NCI-H2227 treated with DMSO at 0.1 percent for 48 hours (cell line): Measurements from ENCODE around the gene TRIOBP.

Experiments
- DNase-seq: peaks from one replicate; lab custom pipeline; 2025; lab: John Stamatoyannopoulos, UW

Gene TRIOBP

DNA sequence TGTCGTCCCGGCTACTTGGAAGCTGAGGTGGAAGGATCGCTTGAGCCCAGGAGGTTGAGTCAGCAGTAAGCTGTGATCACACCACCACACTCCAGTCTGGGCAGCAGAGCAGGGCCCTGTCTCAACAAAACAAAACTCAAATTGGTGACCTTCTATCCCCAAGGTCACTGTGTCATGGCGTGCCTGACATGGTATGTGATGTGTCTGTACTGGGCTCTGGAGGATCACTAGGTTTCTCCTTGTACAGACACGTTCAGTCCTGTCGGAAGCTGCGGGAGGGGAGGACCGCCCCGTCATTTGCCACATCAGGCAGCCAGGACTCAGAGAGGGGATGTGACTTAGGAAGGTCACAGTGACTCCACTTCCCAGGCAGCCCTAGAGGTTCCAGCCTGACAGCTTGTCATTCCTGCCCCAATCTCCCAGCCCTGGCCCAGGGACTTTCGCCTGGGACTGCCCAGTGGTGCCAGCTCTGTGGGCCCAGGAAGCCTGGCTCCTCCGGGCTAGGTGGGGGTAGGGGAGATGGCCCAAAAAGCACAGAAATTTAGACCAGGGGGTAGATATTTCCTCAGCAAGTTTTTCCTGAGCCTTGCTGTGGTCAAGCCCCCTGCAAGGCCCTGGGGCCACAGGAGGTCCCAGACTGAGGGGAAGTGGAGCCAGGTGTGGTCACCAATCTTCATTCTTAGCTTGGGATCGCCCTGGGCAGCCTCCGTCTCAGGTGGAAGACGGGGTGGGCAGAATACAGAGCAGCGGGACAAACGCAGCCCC, 53.2 kb downstream of the TRIOBP start:
- no peak for DNase-seq

DNA sequence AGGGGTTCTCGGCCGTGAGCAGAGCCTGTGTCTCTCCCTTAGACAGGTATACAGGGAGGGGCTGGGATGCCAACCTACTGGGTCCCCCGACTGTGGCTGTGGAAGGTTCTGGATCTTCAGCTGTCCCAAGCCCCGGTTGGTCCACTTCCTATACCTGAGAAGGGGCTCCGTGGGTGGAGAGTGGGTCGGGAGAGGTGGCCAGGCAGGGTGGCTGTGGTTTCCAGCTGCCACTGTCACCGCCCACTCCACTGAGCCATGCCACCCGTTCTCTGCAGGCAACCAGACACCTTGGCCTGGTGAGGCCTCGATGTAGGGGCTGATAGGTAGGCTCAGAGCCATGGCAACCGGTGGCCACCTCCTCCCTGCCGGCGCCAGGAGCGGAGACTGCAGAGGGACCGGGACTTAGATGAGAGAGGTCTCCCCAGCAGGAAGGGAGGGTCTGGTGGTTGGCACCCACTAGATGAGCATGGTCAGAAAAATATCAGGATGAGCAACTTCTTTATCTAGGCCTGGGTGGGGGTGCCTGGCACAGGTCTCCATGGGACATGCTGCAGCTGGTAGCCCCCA, 53.8 kb downstream of the TRIOBP start:
- no peak for DNase-seq

- no peak for DNase-seq
Observed at GRCh38 chr22:37751449-37752188, 54.8 kb downstream of the TRIOBP start.

DNA sequence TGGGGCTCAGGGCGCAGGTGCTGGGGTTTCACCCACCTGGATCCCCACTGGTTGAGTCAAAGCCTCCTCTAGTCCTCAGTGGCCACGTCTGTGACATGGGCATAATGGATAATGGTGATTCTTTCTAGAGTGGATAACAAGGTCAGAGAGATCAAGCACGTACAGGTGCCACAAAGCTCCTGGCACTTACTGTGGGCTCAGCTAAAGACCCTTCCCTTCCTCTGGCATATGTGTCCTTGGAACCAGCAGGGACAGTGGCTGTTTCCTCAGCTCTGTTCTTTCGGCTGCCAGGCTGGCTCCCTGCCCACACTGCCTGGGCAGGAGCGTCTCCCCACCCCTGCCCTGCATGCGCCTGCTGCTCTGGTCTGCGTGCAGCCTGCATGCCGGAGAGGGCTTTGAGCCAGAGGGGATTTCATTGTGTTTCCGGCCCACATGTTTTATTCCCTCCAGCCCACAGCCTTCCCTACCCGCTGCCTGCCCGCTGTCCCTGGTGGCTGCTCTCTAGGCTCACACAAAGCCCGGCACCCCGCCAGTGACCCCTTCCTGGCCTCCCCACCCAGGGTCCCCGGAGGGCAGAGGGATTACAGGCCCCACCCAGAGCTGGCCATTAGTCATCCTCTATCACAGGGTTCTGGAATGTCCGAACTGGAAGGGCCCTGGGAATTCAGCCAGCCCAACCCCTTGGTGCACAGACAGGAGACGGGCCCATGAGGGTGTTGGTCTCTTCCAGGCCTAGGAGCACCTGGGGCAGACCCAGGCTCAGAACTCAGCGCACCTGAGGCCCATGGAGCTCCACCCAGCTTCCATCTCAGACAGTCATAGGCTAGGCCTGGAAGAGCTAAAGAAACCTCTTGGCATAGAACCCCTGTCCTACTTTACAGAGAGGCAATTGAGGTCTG, 55.6 kb downstream of the TRIOBP start:
- DNase-seq = no peak

GRCh38 chr22:37753746-37754145, 56.9 kb downstream of the TRIOBP start:
- no peak for DNase-seq

- DNase-seq = no peak
Observed at GRCh38 chr22:37757663-37758062, 60.8 kb downstream of the TRIOBP start.

DNA sequence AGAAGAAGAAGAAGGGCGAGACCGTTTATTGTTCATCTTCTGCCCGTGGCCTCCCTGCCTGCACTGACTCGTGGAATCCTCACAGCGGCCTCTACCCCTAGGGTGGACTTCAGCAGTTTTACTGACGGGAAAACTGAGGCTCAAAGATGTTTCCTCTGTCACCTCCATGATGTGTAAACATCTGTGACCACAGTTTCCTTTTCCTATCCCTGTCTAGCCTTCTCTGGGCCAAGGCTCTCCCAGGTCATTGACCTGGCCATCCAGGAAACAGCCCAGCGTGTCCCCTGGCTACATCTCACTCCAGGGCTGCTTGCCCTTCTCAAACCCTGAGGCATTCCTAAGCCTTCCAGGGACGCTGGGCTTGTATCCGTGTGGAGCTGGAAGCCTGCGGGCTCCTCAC, 61.8 kb downstream of the TRIOBP start:
- no peak for DNase-seq

- DNase-seq = no peak
Observed at GRCh38 chr22:37759281-37759680, 62.4 kb downstream of the TRIOBP start.

DNA sequence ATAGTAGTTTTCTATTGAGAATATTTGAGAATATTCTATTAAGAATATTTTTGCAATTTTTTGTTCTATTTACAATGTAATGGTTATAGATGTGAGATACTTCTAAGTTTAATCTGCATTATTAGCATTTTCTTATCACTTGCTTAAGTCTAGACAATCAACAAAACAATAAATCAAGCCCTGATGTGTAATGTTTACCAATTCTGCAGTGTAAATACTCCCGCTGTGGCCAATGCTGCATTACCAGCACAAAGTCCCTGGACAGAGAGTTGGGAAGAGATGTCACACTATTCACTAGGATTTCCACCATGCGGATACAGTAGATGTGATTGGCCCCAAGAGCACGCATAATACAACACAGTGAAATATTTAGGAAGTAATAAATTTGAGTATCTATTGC, 63.3 kb downstream of the TRIOBP start:
- DNase-seq = no peak

- DNase-seq = no peak
Observed at GRCh38 chr22:37762389-37762836, 65.6 kb downstream of the TRIOBP start.

DNA sequence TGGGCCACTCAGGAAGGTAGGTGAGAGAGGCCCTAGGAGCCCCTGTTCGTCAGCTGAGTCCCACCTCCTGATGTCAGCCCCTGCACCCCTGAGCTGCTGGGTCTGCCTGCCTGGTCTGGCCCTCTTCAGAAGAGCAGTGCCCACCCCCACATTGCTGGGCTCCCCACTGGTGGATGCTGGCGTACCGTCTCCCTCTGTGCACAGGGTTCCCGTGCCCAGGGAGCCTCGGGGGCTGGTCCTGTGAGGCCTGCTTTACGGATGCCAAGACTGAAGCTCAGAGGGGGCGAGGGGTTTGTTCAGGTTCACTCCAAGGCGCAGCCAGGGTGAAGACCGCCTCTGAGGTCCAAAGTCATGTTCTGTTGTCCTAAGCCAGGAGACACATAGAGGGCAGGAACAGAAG, 66.2 kb downstream of the TRIOBP start:
- no peak for DNase-seq

DNA sequence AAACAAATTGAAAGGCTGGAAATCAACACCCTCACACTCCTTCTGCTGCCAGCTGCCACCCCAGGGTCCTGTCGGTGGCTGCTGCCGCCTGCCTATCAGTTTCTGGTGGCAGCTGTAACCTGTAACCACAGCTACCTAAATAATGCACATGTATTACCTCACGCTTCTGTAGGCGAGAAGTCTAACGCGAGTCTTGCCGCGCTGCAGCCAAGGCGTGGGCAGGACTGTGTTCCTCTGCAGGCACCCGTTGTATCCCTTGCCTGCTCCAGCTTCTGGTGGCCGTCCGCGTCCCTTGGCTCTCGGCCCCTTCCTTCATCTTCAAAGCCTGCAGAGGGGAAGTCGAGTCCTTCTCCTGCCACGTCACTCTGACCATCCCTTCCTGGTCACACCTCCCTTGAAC, 66.8 kb downstream of the TRIOBP start:
- DNase-seq = no peak

GRCh38 chr22:37764622-37765021, 67.8 kb downstream of the TRIOBP start:
- no peak for DNase-seq

GRCh38 chr22:37765498-37765897, 68.7 kb downstream of the TRIOBP start:
- DNase-seq = no peak

- no peak for DNase-seq
Observed at GRCh38 chr22:37765953-37766576, 69.2 kb downstream of the TRIOBP start.

DNA sequence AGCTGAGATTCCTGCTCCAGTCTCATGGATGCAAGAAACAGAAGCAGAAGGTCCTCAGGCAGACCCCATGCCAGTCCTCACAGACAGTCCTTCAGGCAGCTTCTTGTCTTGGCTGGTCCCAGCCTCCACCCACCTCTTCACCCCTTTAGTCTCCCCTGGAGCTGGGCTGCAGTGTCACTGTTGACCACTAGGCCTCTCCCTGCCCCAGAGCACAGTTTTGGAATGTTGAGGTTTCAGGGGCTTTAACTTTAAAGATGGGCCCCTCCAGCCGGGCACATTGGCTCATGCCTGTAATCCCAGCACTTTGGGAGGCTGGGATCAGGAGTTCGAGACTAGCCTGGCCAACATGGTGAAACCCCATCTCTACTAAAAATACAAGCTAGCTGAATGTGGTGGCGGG, 71.4 kb downstream of the TRIOBP start:
- no peak for DNase-seq

- DNase-seq = no peak
Observed at GRCh38 chr22:37769056-37769455, 72.2 kb downstream of the TRIOBP start.

DNA sequence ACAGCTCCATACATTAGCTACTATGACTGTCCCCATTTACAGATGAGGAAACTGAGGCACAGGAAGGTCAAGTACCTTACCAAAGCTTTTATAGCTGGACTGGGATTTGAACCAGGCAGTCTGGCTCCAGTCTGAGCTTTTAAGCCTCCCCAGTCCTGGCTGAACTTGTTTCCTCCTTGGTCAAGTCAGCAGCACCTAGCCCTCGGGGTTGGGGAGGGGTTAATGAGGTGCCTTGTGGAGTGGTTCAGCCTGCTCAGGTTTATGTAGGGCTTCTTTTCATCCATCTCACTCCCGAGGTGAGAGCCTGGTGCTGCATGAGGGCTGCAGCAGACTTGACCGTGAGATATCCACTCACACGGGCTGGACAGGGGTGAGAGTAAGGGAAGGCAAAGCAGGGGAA, 74.2 kb downstream of the TRIOBP start:
- no peak for DNase-seq

DNA sequence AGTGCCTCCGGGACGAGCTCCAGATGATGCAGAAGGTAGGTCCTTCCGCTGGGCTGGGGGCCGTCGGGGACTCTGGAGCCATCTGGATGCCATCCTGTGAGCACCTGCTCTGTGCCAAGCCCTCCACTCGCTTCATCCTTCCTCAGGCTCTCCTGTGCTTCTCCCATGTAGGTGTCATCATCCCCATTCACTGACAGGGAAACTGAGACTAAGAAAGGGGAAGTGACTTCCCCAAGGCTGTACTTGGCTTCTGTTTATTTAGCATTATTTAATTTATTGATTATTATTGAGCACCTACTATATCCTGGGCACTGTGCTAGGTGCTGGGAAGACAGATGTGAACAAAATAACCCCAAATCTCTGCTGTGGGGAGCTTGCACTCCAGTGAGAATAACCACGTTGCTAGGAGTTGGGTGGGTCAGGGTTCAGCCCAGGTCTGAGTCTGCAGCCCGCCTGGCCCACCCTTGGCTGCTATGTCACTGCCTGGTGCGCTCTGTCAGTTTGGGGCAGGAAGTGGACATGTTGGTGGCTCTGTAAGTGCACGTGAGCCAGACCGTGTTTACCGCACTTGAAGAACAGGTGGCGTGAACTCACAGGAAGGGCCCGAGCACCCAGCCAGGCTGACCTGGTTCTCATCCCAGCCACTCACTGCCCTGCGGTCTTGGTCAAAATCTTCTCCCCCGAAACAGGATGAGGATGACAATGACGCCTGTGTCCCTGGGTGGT, 75.0 kb downstream of the TRIOBP start:
- no peak for DNase-seq

DNA sequence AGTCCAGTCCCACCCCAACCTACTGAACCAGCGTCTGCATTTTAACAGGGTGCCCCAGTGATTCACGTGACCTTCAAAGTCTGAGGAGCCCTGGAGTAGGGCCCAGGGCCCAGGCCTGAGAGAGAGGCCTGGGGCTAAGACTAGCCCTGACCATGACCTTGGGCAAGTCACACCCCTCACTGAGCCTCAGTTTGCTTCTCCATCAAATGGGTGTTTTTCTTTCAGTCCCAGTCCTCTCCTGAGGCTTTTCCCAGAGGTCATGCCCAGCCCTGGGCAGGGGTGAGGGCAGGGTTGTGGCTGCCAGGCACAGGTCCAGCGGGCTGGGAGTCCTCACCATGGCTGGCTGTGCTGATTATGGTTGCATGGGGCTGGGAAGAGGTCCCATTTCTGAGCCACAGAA, 77.9 kb downstream of the TRIOBP start:
- DNase-seq = no peak
